Measurements from ENCODE around the gene NRG2. TPM values are rescaled to one million over a fixed set of nuclear protein-coding genes. Genes with fewer than 3 reads are reported as not detected.

NRG2 gene
- polyA plus RNA-seq, 1 of the 3 experiments (the other 2 are of a cell fraction) = 3.7 TPM

DNA sequence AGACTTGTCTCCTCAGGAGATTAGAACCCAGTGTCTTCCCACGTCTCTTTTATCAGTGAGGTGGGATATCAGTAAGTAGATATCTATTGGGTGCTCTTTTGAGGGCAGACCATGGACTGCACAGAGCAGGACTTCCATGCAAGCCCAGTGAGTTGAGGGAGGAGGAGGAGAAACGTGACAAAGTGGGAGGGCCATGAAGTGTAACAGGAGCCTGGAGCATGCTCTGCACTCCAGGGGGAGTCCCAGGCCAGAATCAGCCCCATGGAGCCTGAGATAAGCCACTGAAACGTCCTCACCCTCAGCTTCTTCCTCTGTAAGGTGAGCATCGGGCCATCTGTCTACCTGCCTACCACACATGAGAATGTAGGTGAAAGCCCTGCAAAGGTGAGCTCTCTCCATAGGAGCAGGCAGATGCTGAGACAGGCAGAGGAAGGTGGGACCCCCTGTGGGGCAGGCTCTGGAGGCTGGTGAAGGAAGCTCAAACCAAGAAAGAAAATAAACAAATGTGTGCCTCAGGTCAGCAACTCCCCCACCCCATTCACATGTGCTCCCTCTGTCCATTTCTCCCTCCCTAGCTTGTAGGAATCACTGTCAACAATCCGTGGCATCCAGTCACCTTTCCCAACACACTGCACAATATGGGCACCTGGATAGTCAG lies 87.4 kb downstream of the NRG2 start:
- Histone ChIP-seq H3K9me2 (no peaks in the 10 kb centered on the region), H4K20me1 (ENCODE audit: insufficient read depth) (no peaks in the 10 kb centered on the region), H3K4me1 (ENCODE audit: control insufficient read depth in 1 of 2, insufficient read depth in 2 of 2, low read depth in 1 of 2, low read length in 1 of 2) (peaks cover 0 to 28% of the 10 kb centered on the region in 2 experiments; a peak in 1 of 4 replicates), H3K27ac (ENCODE audit: low read depth in 2 of 2, low read length in 1 of 2) (no peak overlapping the region), H3K9me3 (no peaks in the 10 kb centered on the region), H3K4me2 (no peak overlapping the region), H3K79me2 (ENCODE audit: insufficient read depth) (no peaks in the 10 kb centered on the region), H3K4me3 (ENCODE audit: low read depth in 2 of 2, low read length in 1 of 2) (no peak overlapping the region), H3F3A (replicated peaks; ENCODE audit: insufficient read depth) (no peaks in the 10 kb centered on the region), H3K36me3 (replicated peaks in 1 of 2; ENCODE audit: control insufficient read depth in 1 of 2, insufficient read depth in 2 of 2, low read length in 1 of 2) (no peaks in the 10 kb centered on the region), H3K27me3 (ENCODE audit: insufficient read depth) (no peaks in the 10 kb centered on the region), H2AFZ (ENCODE audit: low read depth) (no peak overlapping the region), H3K9ac (no peak overlapping the region)
- WGBS (ENCODE audit: low lambda C conversion rate) = 51% methylated on average over 4 of the region's 5 CpGs
- TF ChIP-seq CHD2 (IDR thresholded peaks at IDR 0.05; ENCODE audit: low read length, partially characterized antibody) (no peak), NRF1 (IDR thresholded peaks at IDR 0.05; ENCODE audit: low read depth, low read length) (no peak), GATA2 (CRISPR knock-in tag; IDR thresholded peaks at IDR 0.05) (no peak), TEAD4 (IDR thresholded peaks at IDR 0.05; ENCODE audit: borderline replicate concordance, insufficient read depth) (no peak), YY1 (IDR thresholded peaks at IDR 0.05; ENCODE audit: low read depth) (no peak), USF1 (IDR thresholded peaks at IDR 0.05; ENCODE audit: borderline replicate concordance, low read depth) (no peak), FOSL2 (IDR thresholded peaks at IDR 0.05; ENCODE audit: borderline replicate concordance, low read depth) (no peak), EP300 (IDR thresholded peaks at IDR 0.05; ENCODE audit: borderline replicate concordance in 1 of 2, low read depth in 1 of 2, low read length in 1 of 2) (no peak), SIN3A (IDR thresholded peaks at IDR 0.05; ENCODE audit: borderline replicate concordance, low read depth, low read length) (no peak), SMC3 (IDR thresholded peaks at IDR 0.05; ENCODE audit: low read depth, low read length) (no peak)
- TF ChIP-seq, protein P1, sequence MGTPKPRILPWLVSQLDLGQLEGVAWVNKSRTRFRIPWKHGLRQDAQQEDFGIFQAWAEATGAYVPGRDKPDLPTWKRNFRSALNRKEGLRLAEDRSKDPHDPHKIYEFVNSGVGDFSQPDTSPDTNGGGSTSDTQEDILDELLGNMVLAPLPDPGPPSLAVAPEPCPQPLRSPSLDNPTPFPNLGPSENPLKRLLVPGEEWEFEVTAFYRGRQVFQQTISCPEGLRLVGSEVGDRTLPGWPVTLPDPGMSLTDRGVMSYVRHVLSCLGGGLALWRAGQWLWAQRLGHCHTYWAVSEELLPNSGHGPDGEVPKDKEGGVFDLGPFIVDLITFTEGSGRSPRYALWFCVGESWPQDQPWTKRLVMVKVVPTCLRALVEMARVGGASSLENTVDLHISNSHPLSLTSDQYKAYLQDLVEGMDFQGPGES (IDR thresholded peaks at IDR 0.05; ENCODE audit: low read depth, low read length) = no peak
- TF ChIP-seq, protein P2, sequence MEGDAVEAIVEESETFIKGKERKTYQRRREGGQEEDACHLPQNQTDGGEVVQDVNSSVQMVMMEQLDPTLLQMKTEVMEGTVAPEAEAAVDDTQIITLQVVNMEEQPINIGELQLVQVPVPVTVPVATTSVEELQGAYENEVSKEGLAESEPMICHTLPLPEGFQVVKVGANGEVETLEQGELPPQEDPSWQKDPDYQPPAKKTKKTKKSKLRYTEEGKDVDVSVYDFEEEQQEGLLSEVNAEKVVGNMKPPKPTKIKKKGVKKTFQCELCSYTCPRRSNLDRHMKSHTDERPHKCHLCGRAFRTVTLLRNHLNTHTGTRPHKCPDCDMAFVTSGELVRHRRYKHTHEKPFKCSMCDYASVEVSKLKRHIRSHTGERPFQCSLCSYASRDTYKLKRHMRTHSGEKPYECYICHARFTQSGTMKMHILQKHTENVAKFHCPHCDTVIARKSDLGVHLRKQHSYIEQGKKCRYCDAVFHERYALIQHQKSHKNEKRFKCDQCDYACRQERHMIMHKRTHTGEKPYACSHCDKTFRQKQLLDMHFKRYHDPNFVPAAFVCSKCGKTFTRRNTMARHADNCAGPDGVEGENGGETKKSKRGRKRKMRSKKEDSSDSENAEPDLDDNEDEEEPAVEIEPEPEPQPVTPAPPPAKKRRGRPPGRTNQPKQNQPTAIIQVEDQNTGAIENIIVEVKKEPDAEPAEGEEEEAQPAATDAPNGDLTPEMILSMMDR (IDR thresholded peaks at IDR 0.05) = no peak
- no peak for DNase-seq
- ChIA-PET POLR2A (no interaction called here), CTCF (interaction anchor here (1.0 to 6.2 kb wide), 6 partner anchors 9 to 202 kb away, joined by 3 to 73 read pairs (median 6); no protein-coding TSS in a partner anchor)
